K562 (cell line): ENCODE measurements around the gene YKT6. TPM values are rescaled to one million over a fixed set of nuclear protein-coding genes. Genes with fewer than 3 reads are reported as not detected.

Experiments
- BHLHE40 ChIP-seq: IDR thresholded peaks from 2 replicates; pipeline ENCODE4 v1.6.1; 2011; ENCODE audit warnings: low read length, improper control_type of control experiment
- CGGBP1 ChIP-seq: fragments of 250-450 bp; sonication (Bioruptor Pico); IDR thresholded peaks from 2 replicates; pipeline ENCODE4 v1.9.0; 2021; ENCODE audit warnings: mild to moderate bottlenecking
- ID3 ChIP-seq, 2 experiments: fragments of 250-450 bp in 1 of 2; fragments of 450-650 bp in 1 of 2; sonication (Bioruptor Pico) in 1 of 2; IDR thresholded peaks; 2 replicates each; pipeline versions ENCODE4 v1.6.1 to v1.8.0; 2016 to 2021; ENCODE audit warnings: mild to moderate bottlenecking in 2 of 2, moderate library complexity in 2 of 2, missing compliant biosample characterization in 1 of 2, missing genetic modification characterization in 1 of 2
- MNT ChIP-seq, 2 experiments: fragments of 450-650 bp; conservative IDR thresholded peaks; 2 replicates each; pipeline ENCODE4 v1.6.1; 2017; ENCODE audit warnings: mild to moderate bottlenecking in 2 of 2, moderate library complexity in 2 of 2
- RAD51 ChIP-seq: fragments of 450-650 bp; IDR thresholded peaks from 2 replicates; pipeline ENCODE4 v1.7.1; 2016; ENCODE audit warnings: low read depth, mild to moderate bottlenecking, borderline replicate concordance
- SIX5 ChIP-seq, 2 experiments: IDR thresholded peaks; 2 replicates each; pipeline ENCODE4 v1.6.1; 2011; ENCODE audit warnings: low read length in 2 of 2, borderline replicate concordance in 1 of 2, low read depth in 1 of 2, mild to moderate bottlenecking in 1 of 2, moderate library complexity in 1 of 2; ENCODE audit not compliant: insufficient read depth in 1 of 2
- THAP7 ChIP-seq: fragments of 250-450 bp; sonication (Bioruptor Pico); IDR thresholded peaks from 2 replicates; pipeline ENCODE4 v1.5.0; 2021
- polyA plus RNA-seq, 8 experiments: library from polyadenylated mRNA; depleted of rRNA in 4 of 8; stranded (reverse) in 5 of 8; unstranded in 3 of 8; fragments of >200 nt; fragmentation: Nextera tagmentation in 2 of 8; fragmentation: Illumina TruSeq in 1 of 8; extraction: Ambion mirVana in 2 of 8; extraction: Trizol in 1 of 8; gene quantifications; 2 replicates each; pipeline versions ENCODE4 v1.2.1 to v1.2.3, GENCODE V29; 2011 to 2014; ENCODE audit warnings: inconsistent platforms in 1 of 8, missing spikeins in 1 of 8
- total RNA-seq, 7 experiments: library from RNA; depleted of rRNA in 6 of 7; stranded (reverse); fragments of >200 nt in 6 of 7; fragmentation: Illumina TruSeq in 2 of 7; extraction: Trizol in 2 of 7; gene quantifications; 2 replicates each; pipeline versions ENCODE4 v1.2.1 to v1.2.3, GENCODE V29; 2011 to 2021; ENCODE audit warnings: low replicate concordance in 1 of 7

Gene YKT6
- total and polyA plus RNA-seq, 9 of the 15 experiments (the other 6 are each of a cell fraction or from before 2014, with no cell fraction given) = 1.6 to 90.6 (median 75.1) TPM

- 0 out of 4 replicates have a peak, but pooled peaks of 1 of the 2 experiments have one; percentile 22 for TF ChIP-seq MNT (conservative IDR thresholded peaks at IDR 0.05)
- TF ChIP-seq CGGBP1 (CRISPR knock-in tag) = no peak
- TF ChIP-seq BHLHE40 = no peak
- no peak for TF ChIP-seq ID3 (CRISPR knock-in tag; IDR thresholded peaks at IDR 0.05)
- no peak for TF ChIP-seq ID3 (tag; IDR thresholded peaks at IDR 0.05)
- TF ChIP-seq THAP7 (CRISPR knock-in tag) = no peak
- TF ChIP-seq RAD51 = 0 out of 2 replicates have a peak, but pooled peaks have one; percentile 9
- no peak for TF ChIP-seq SIX5 (IDR thresholded peaks at IDR 0.05; ENCODE audit: borderline replicate concordance in 1 of 2, insufficient read depth in 1 of 2, low read depth in 1 of 2, low read length in 2 of 2)
Measured at GRCh38 chr7:44189993-44190872, 10.5 kb upstream of the YKT6 start (continued).
